Measurements from ENCODE around the gene VCL.

DNA sequence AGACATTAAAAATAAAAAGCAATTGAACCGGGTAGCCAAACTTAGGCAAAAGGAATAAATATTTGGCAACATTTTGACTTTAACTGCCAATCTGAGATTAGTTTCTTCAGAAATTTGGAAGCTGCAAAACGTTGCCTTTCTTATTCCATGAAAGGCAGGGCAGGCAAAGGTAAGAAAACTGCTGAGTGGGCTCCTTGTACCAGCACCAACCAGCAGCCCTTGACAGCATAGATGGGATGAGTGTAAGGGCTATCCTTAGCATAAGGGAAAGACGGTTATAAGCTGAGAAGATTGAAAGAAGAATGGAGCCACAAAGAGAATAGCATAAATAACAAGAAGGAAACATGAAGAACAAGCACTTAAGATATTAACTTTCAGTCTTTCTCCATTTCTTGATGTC lies 124.1 kb downstream of the VCL start:
- TF ChIP-seq POLR2A (IDR thresholded peaks at IDR 0.05; ENCODE audit: low read length), result no peak
- no peak for TF ChIP-seq GATA1 (IDR thresholded peaks at IDR 0.05; ENCODE audit: low read depth, low read length)
